GM19468 (cell line): ENCODE measurements around the gene ST6GALNAC6.
"Not testable (repeated sequence)": the region's sequence is repeated elsewhere in the genome, so short reads cannot be mapped to it uniquely, and the experiment has no call there.

Experiments used
- ATAC-seq: cut with Tn5 transposase; IDR thresholded peaks from one replicate; pipeline ENCODE4 v1.9.1; 2021; ENCODE audit warnings: mild to moderate bottlenecking, moderate library complexity, moderate number of reproducible peaks; ENCODE audit not compliant: unreplicated experiment; ENCODE audit errors: extremely low read depth

The ST6GALNAC6 gene

DNA sequence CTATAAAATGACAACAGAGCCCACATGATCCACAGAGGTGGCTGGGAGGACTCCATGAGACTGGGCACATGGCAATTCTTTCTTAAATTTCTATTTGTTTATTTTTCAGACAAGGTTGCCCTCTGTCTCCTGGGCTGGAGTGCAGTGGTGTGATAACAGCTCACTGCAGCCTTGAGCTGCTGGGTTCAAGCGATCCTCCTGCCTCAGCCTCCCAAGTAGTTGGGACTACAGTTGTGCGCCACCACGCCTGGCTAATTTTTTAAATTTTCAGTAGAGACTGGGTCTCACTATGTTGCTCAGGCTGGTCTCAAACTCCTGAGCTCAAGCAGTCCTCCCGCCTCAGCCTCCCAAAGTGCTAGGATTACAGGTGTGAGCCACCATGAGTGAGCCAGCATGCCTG lies 53.8 kb downstream of the ST6GALNAC6 start:
- not testable (repeated sequence) for ATAC-seq

DNA sequence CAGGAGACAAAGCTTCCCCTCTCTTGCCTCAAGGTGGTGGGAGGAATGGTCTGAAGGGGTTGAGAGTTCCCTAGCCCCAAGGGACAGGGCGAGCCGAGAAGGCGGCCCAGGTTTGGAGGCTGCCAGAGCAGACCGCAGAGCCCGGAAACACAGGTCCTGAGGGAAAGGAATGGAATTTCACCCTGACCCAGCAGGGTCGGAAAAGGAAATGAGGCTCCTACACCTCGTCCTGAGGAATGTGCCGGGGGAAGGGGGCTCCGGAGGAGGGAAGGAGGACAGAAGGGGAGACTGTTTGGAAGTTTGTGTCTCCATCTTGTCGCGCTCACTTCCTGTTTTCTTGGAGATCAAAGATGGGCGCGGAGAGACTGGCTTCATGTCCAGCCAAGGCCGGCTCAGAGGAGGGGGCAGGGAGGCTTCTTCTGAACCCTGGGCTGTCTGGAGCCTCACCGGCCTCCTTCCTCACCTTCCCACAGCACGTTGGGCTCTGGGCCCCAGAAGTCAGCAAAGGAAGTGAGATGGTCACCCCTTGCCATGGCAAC lies 54.5 kb downstream of the ST6GALNAC6 start:
- ATAC-seq: no peak

DNA sequence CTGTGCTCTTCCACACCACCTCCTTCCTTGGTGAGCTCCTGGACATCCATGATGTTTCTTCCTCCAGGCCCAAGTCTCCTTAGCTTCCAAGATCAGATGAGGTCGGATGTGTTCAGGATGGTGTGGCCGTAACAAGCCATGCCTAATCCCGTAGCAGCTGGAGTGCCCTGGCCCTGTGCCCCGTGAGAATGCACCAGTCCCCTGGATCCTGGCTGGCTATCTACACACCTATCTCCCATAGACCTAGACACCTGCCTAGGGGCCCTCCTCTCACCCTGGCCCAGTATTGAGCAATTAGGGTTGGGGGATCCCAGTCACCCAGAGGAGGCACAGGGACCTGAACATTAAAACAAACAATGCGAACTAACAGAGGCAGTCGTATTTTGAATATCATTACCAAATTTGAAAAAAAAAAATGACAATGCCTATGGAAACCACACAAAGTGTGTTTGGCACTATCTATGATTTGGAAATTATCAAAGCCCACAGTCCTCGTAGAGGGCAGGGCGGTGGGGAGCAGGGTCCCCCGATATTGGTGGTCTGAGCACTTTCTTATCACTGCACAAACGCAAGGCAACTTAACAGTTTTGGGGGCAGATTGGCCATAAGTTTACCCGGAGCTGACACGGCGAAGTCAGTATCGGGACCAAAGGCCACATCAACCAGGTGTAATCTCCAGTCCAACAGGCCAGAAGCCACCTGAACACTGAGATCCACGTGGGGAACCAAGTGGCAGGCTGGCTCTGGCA lies 58.1 kb downstream of the ST6GALNAC6 start:
- ATAC-seq: no peak

DNA sequence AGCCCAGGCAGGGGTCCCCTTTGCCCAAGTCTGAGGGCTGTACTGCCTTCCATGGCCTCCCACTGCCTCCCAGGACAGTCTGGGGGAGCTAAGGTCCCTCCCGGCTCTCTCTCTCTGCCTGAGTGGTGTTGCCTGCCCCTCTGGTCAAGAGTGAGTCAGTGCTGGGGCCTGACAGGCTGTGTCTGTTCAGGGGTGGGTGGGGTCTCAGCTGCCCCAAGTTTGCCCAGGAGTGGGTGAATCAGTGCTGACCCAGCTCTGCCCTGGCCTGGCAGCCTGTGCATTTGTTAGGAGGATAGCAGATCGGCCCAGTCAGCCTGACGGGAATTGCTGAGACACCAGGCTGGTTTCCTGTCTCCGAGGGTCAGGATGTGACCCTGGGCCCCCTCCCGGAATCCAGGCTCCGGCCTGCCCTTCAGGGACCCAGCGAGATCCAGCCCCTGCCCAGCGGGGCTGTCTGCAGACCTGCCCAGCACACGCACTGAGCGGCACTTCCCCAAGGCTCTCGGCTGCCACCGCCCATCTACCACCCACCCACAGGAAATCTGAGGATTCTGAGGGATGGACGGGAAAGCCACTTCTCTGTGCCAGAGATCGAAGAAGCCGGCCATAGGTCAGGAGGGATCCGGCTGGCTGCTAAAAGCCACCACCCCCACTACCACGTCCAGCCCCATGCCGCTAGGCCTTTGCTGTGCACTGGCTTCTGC lies 60.9 kb downstream of the ST6GALNAC6 start:
- no peak for ATAC-seq

DNA sequence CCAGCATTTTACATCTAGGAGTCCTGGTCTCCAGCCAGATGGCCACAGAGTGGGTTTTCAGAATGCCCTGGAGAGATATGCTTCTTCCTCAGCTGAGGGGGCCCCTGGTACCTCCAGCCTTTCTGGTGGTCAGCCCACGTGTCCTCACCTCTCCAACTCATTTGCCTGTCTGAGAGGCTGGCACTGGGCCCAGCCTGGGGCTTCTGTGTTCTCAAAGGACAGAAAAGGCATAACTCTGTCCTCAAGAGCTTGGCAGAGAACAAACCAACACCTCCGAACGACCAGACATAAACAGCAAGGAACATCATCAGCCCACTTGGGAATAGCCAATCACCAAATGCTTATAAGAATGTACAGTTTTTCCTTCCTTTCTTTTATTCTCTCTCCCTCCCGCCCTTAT lies 62.1 kb downstream of the ST6GALNAC6 start:
- no peak for ATAC-seq

DNA sequence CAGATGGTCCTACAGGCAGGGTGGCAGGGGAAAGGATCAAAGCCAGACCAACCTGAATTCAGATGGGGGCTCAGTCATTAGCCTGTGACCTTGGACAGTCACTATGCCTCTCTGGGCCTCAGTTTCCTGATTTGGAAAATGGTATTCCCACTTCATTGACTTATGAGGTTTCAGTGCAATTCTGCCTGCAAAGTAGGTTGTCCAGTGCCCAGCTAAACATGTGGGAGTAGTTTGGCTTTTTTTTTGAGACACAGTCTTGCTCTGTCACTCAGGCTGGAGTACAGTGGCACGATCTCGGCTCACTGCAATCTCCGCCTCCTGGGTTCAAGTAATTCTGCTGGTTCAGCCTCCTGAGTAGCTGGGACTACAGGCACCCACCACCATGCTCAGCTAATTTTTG lies 62.8 kb downstream of the ST6GALNAC6 start:
- not testable (repeated sequence) for ATAC-seq

DNA sequence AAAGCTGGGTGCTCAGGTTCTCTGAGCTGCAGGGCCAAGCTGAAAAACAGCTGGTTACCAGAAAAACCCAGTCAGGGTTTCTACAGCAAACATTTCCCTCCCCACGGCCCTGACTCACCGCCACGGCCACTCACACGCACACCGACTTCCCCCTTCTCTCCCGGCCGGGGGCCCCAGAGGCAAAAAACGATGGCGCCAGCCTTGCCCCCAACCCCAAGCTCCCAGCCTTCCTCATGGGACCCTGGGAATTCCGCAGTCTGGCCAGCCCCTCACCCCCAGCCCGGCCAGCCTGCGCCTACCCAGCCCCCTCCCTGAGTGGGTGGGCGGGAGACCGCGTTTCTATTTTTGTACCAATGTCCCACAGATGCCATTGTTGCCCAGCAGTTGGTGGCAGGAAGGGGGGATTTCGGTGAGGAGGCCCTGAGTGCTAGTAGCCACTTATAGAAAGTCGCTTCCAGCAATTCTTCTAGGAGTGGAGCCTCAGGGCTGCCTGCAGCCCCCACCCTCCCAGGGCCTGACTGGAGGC lies 63.3 kb downstream of the ST6GALNAC6 start:
- no peak for ATAC-seq
